Measurements from ENCODE around the gene ATRIP.

- TF ChIP-seq SPI1 (IDR thresholded peaks at IDR 0.05; ENCODE audit: borderline replicate concordance, insufficient read depth, low read depth, low read length) (no peak; the same call in 1 of the 2 replicates), CTCF (IDR thresholded peaks at IDR 0.05 in 2 of 3, conservative IDR thresholded peaks at IDR 0.05 in 1 of 3; ENCODE audit: control insufficient read depth in 2 of 3, extremely low read depth in 1 of 3, insufficient read depth in 1 of 3, low read depth in 3 of 3, low read length in 3 of 3) (no peak), EZH2 (IDR thresholded peaks at IDR 0.05; ENCODE audit: borderline replicate concordance, control insufficient read depth, low read depth, low read length) (no peak), POLR2A (IDR thresholded peaks at IDR 0.05; ENCODE audit: low read depth, low read length) (no peak), SP1 (IDR thresholded peaks at IDR 0.05; ENCODE audit: low read depth, low read length) (no peak), FOS (IDR thresholded peaks at IDR 0.05; ENCODE audit: borderline replicate concordance, extremely low read depth, insufficient read length) (no peak), ZBED1 (IDR thresholded peaks at IDR 0.05; ENCODE audit: borderline replicate concordance) (no peak)
Observed at GRCh38 chr3:48466386-48467109, 20.0 kb downstream of the ATRIP start.

Measured in GM12878 (cell line).